Type B pancreatic cell (in vitro differentiated cells): ENCODE results near the gene BCL11A. TPM values are rescaled to one million over a fixed set of nuclear protein-coding genes. Genes with fewer than 3 reads are reported as not detected.

Experiments
- DNase-seq: peaks from one replicate; pipeline ENCODE4 v3.0.0; 2021; ENCODE audit warnings: mixed read lengths; ENCODE audit not compliant: unreplicated experiment; ENCODE audit errors: extremely low spot score
- H3K27ac Mint-ChIP-seq: 2 replicates; pipeline ENCODE4 v1.8.0; 2021; ENCODE audit warnings: mild to moderate bottlenecking, mixed read lengths
- H3K27me3 Mint-ChIP-seq: 2 replicates; pipeline ENCODE4 v1.8.0; 2021; ENCODE audit warnings: mixed read lengths
- H3K36me3 Mint-ChIP-seq: 2 replicates; pipeline ENCODE4 v1.8.0; 2021; ENCODE audit warnings: mixed read lengths
- H3K4me1 Mint-ChIP-seq: one replicate; pipeline ENCODE4 v1.8.0; 2021; ENCODE audit warnings: mixed read lengths; ENCODE audit not compliant: unreplicated experiment
- H3K4me3 Mint-ChIP-seq: 2 replicates; pipeline ENCODE4 v1.8.0; 2021; ENCODE audit warnings: mild to moderate bottlenecking, mixed read lengths
- H3K9me3 Mint-ChIP-seq: 2 replicates; pipeline ENCODE4 v1.8.0; 2021; ENCODE audit warnings: mixed read lengths
- total RNA-seq: library from RNA; stranded (reverse); gene quantifications from 2 replicates; pipeline ENCODE4 v1.2.1, GENCODE V29; 2021; ENCODE audit warnings: low replicate concordance
- TF ChIP-seq, protein P1 (sequence below): fragments of 200-600 bp; sonication (generic); conservative IDR thresholded peaks from 2 replicates; pipeline ENCODE4 v1.5.0; 2021; ENCODE audit warnings: antibody characterized with exemption, mild to moderate bottlenecking

BCL11A gene
- total RNA-seq, 1 donor from 2014 or later: 53.1 TPM

GRCh38 chr2:60409531-60409871, 144.0 kb downstream of the BCL11A start:
- peaks cover 5% of the 10 kb centered on the region for H3K9me3 Mint-ChIP-seq
- TF ChIP-seq, protein P1, sequence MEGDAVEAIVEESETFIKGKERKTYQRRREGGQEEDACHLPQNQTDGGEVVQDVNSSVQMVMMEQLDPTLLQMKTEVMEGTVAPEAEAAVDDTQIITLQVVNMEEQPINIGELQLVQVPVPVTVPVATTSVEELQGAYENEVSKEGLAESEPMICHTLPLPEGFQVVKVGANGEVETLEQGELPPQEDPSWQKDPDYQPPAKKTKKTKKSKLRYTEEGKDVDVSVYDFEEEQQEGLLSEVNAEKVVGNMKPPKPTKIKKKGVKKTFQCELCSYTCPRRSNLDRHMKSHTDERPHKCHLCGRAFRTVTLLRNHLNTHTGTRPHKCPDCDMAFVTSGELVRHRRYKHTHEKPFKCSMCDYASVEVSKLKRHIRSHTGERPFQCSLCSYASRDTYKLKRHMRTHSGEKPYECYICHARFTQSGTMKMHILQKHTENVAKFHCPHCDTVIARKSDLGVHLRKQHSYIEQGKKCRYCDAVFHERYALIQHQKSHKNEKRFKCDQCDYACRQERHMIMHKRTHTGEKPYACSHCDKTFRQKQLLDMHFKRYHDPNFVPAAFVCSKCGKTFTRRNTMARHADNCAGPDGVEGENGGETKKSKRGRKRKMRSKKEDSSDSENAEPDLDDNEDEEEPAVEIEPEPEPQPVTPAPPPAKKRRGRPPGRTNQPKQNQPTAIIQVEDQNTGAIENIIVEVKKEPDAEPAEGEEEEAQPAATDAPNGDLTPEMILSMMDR: no peak
- H3K4me3 Mint-ChIP-seq: no peak overlapping the region
- DNase-seq: no peak
- peaks cover 49% of the 10 kb centered on the region for H3K4me1 Mint-ChIP-seq
- H3K27ac Mint-ChIP-seq: no peak overlapping the region
- H3K36me3 Mint-ChIP-seq: peaks cover 3% of the 10 kb centered on the region
- peaks cover 13% of the 10 kb centered on the region for H3K27me3 Mint-ChIP-seq

DNA sequence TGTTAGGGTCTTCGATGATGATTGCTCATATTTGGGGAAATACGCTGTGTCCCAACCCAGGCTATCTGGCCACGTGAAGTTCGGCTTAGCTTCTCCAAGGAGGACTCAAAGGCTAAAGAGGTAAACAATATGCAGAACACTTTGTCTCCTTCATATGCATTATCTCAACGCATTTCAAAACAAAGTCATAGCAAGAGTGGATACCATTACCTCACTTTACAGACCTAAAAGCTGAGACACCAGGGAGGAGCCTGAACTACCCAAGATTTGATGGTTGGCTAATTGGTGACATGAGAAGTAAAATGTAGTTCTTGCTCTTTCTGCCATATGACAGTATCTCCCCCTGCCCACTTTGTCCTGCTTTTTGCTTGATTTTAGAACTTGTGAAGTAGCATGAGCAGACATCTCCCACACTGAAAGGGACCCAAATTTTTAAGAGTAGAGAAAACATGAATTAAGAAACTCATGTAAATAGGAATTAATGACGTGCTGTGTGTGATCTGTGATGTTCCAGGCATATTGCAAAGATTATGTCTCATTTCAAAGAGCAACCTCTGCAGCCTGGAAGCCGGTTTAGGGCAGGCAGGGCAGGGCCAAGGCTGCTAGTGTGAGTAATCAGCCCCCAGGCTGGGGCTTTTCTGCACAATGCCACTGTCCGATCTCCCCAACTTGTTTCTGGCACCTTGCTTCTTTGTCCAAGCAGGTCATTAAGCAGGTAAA, 144.5 kb downstream of the BCL11A start:
- peaks cover 13% of the 10 kb centered on the region for H3K27me3 Mint-ChIP-seq
- DNase-seq: no peak
- H3K4me3 Mint-ChIP-seq: no peak overlapping the region
- H3K36me3 Mint-ChIP-seq: no peaks in the 10 kb centered on the region
- peaks cover 52% of the 10 kb centered on the region for H3K4me1 Mint-ChIP-seq
- TF ChIP-seq, protein P1: no peak
- no peak overlapping the region for H3K27ac Mint-ChIP-seq
- H3K9me3 Mint-ChIP-seq: no peaks in the 10 kb centered on the region

DNA sequence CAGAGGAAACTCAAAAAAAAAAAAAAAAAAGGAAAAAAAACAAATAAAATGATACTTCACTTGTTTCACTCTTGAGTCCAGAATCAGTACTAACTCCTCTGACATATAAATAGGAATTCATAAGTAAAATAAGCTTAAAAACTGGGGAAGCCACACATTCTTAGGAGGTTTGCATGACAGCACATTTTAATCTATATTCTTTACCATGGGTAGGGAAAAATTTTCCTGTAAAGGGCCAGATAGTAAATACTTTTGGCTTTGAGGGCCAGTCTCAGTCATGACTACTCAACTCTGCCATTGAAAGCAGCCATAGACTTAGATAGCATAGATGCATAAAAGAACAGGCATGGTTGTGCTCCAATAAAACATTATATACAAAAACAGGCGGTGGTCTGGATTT, 145.2 kb downstream of the BCL11A start:
- H3K4me3 Mint-ChIP-seq: no peak overlapping the region
- no peaks in the 10 kb centered on the region for H3K9me3 Mint-ChIP-seq
- peaks cover 52% of the 10 kb centered on the region for H3K4me1 Mint-ChIP-seq
- TF ChIP-seq, protein P1: no peak
- no peak overlapping the region for H3K27ac Mint-ChIP-seq
- no peak for DNase-seq
- H3K27me3 Mint-ChIP-seq: peaks cover 13% of the 10 kb centered on the region
- no peaks in the 10 kb centered on the region for H3K36me3 Mint-ChIP-seq

- TF ChIP-seq, protein P1: no peak
- H3K27ac Mint-ChIP-seq: no peak overlapping the region
These were observed 146.1 kb downstream of the BCL11A start for GRCh38 chr2:60407398-60407797.

DNA sequence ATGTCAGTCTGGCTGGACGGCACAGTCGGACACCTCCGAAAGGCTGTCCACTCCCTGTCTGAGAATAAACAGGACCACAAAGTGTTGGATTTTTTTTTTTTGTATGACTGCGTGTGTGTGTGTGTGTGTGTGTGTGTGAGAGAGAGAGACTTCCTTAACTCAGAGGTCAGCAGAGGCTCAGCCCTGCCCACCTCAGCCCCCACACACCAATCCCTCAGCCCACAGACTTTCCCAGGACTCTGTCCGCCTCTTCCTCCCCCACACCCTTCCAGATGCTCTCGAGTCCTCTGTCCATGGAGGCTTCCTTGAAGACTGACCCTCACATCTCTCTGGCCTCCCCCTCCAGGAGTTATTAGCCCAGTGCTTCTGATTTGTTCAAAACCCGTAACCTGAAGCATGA, 147.3 kb downstream of the BCL11A start:
- peaks cover 58% of the 10 kb centered on the region for H3K4me1 Mint-ChIP-seq
- H3K36me3 Mint-ChIP-seq: no peaks in the 10 kb centered on the region
- H3K27me3 Mint-ChIP-seq: peaks cover 8% of the 10 kb centered on the region
- TF ChIP-seq, protein P1: no peak
- H3K27ac Mint-ChIP-seq: no peak overlapping the region
- H3K9me3 Mint-ChIP-seq: no peaks in the 10 kb centered on the region
- DNase-seq: no peak
- H3K4me3 Mint-ChIP-seq: peak overlapping the region; percentile 27

More at GRCh38 chr2:60407398-60407797, 146.1 kb downstream of the BCL11A start:
- Mint-ChIP-seq H3K4me3 (peak overlapping the region; percentile 18), H3K9me3 (no peaks in the 10 kb centered on the region), H3K4me1 (peaks cover 56% of the 10 kb centered on the region), H3K27me3 (peaks cover 13% of the 10 kb centered on the region), H3K36me3 (no peaks in the 10 kb centered on the region)
- DNase-seq: no peak
